Measurements from ENCODE around the gene AP3D1. TPM values are rescaled to one million over a fixed set of nuclear protein-coding genes. Genes with fewer than 3 reads are reported as not detected.
A peak's percentile ranks its signal among the peaks of the same experiment; 100 is the strongest.

Gene AP3D1
- total and polyA plus RNA-seq, 5 donors, result 82.7 to 145 (median 87.3) TPM

- Histone ChIP-seq H3K27ac (ENCODE audit: low read length) (no peak overlapping the region), H3K4me1 (ENCODE audit: control insufficient read depth, insufficient read depth, low read length) (peaks cover 10% of the 10 kb centered on the region), H3K27me3 (ENCODE audit: control insufficient read depth, insufficient read depth) (no peaks in the 10 kb centered on the region), H3K9me3 (ENCODE audit: control insufficient read depth, low read length) (no peaks in the 10 kb centered on the region), H3K4me3 (ENCODE audit: low read length) (no peak overlapping the region)
- DNase-seq, result peak in 2 of 3 donors; percentile 59 to 64
- no peak for ATAC-seq
- 84% methylated on average over 23 of the region's 23 CpGs for WGBS
- intact Hi-C loops (cut with DNase I), result no loop called here
Observed at GRCh38 chr19:2057484-2058469, 93.6 kb downstream of the AP3D1 start.

- 37% methylated on average over 5 of the region's 5 CpGs for WGBS
- Histone ChIP-seq H3K27me3 (ENCODE audit: control insufficient read depth, insufficient read depth) (no peaks in the 10 kb centered on the region), H3K4me1 (ENCODE audit: control insufficient read depth, insufficient read depth, low read length) (peaks cover 6% of the 10 kb centered on the region), H3K4me3 (ENCODE audit: low read length) (no peak overlapping the region), H3K9me3 (ENCODE audit: control insufficient read depth, low read length) (no peaks in the 10 kb centered on the region), H3K27ac (ENCODE audit: low read length) (peak overlapping the region; percentile 55)
- DNase-seq (peak in 2 of 3 donors; percentile 72 to 76), ATAC-seq (no peak)
- intact Hi-C loops (cut with DNase I), result no loop called here
Observed at GRCh38 chr19:2056837-2057192, 94.6 kb downstream of the AP3D1 start.

GRCh38 chr19:2055931-2056836, 95.2 kb downstream of the AP3D1 start:
- H3K9me3 ChIP-seq (ENCODE audit: control insufficient read depth, low read length), result no peaks in the 10 kb centered on the region
- intact Hi-C loops (cut with DNase I), result no loop called here
- DNase-seq (peak; percentile 68 to 88 (median 82)), ATAC-seq (peak; percentile 10 to 30)
- H3K4me1 ChIP-seq (ENCODE audit: control insufficient read depth, insufficient read depth, low read length), result peaks cover 10% of the 10 kb centered on the region
- no peak overlapping the region for H3K4me3 ChIP-seq (ENCODE audit: low read length)
- H3K27ac ChIP-seq (ENCODE audit: low read length), result peak overlapping the region; percentile 81
- no peaks in the 10 kb centered on the region for H3K27me3 ChIP-seq (ENCODE audit: control insufficient read depth, insufficient read depth)
- 35% methylated on average over 22 of the region's 22 CpGs for WGBS

GRCh38 chr19:2054763-2055162, 96.6 kb downstream of the AP3D1 start:
- DNase-seq, result peak; percentile 14 to 62 (median 47)
- no peak for ATAC-seq
- peak overlapping the region; percentile 6 for H3K27ac ChIP-seq (ENCODE audit: low read length)
- intact Hi-C loops (cut with DNase I), result no loop called here
- no peaks in the 10 kb centered on the region for H3K27me3 ChIP-seq (ENCODE audit: control insufficient read depth, insufficient read depth)
- no peak overlapping the region for H3K4me3 ChIP-seq (ENCODE audit: low read length)
- WGBS, result 75% methylated on average over 8 of the region's 8 CpGs
- no peaks in the 10 kb centered on the region for H3K9me3 ChIP-seq (ENCODE audit: control insufficient read depth, low read length)
- H3K4me1 ChIP-seq (ENCODE audit: control insufficient read depth, insufficient read depth, low read length), result peaks cover 10% of the 10 kb centered on the region

GRCh38 chr19:2053601-2054389, 97.6 kb downstream of the AP3D1 start:
- intact Hi-C loops (cut with DNase I), result no loop called here
- peak overlapping the region; percentile 19 for H3K27ac ChIP-seq (ENCODE audit: low read length)
- H3K9me3 ChIP-seq (ENCODE audit: control insufficient read depth, low read length), result no peaks in the 10 kb centered on the region
- DNase-seq (peak; percentile 88 to 95 (median 93)), ATAC-seq (peak; percentile 22 to 58)
- no peaks in the 10 kb centered on the region for H3K27me3 ChIP-seq (ENCODE audit: control insufficient read depth, insufficient read depth)
- WGBS, result 69% methylated on average over 24 of the region's 24 CpGs
- H3K4me1 ChIP-seq (ENCODE audit: control insufficient read depth, insufficient read depth, low read length), result peaks cover 12% of the 10 kb centered on the region
- no peak overlapping the region for H3K4me3 ChIP-seq (ENCODE audit: low read length)

- peak; percentile 75 to 91 (median 86) for DNase-seq
- peak overlapping the region; percentile 85 for H3K27ac ChIP-seq (ENCODE audit: low read length)
Observed at GRCh38 chr19:2051773-2052704, 99.3 kb downstream of the AP3D1 start.

GRCh38 chr19:2050991-2051772, 100.2 kb downstream of the AP3D1 start, which contains the start of gene MKNK2:
TSS of gene MKNK2 (minus strand) at chr19:2051244. CDS start at chr19:2050851, 393 bp downstream.
- intact Hi-C loops (cut with DNase I), result no loop called here
- peaks cover 20% of the 10 kb centered on the region for H3K4me1 ChIP-seq (ENCODE audit: control insufficient read depth, insufficient read depth, low read length)
- ATAC-seq, result peak; percentile 73 to 78

More at GRCh38 chr19:2051773-2052704, 99.3 kb downstream of the AP3D1 start:
- Histone ChIP-seq H3K4me1 (ENCODE audit: control insufficient read depth, insufficient read depth, low read length) (peaks cover 19% of the 10 kb centered on the region), H3K9me3 (ENCODE audit: control insufficient read depth, low read length) (no peaks in the 10 kb centered on the region), H3K27me3 (ENCODE audit: control insufficient read depth, insufficient read depth) (no peaks in the 10 kb centered on the region), H3K4me3 (ENCODE audit: low read length) (no peak overlapping the region)
- 50% methylated on average over 18 of the region's 18 CpGs for WGBS
- intact Hi-C loops (cut with DNase I), result no loop called here
- ATAC-seq, result peak in 1 of 2 donors; percentile 6

More at GRCh38 chr19:2050991-2051772, 100.2 kb downstream of the AP3D1 start, which contains the start of gene MKNK2:
- H3K4me3 ChIP-seq (ENCODE audit: low read length), result peak within 1 kb of the TSS; percentile 79
- H3K27ac ChIP-seq (ENCODE audit: low read length), result peak within 1 kb of the TSS; percentile 85
- no peaks in the 10 kb centered on the region for H3K9me3 ChIP-seq (ENCODE audit: control insufficient read depth, low read length)
- DNase-seq, result peak; percentile 92 to 98 (median 97)
- WGBS, result 2% methylated on average over 93 of the region's 93 CpGs
- no peaks in the 10 kb centered on the region for H3K27me3 ChIP-seq (ENCODE audit: control insufficient read depth, insufficient read depth)

Measured in right cardiac atrium (tissue), 5 donors.